Trophoblast cell (in vitro differentiated cells and primary cell): ENCODE results near the gene CRLF3.
"Not testable (repeated sequence)": the region's sequence is repeated elsewhere in the genome, so short reads cannot be mapped to it uniquely, and the experiment has no call there.

ENCODE experiments used
- DNase-seq, 2 donors: peaks; one replicate each; pipeline ENCODE4 v3.0.0-alpha.2; 2016
- H2AFZ ChIP-seq: 2 replicates; pipeline ENCODE4 v1.6.1; 2013; ENCODE audit warnings: low read length, moderate library complexity, mild to moderate bottlenecking; ENCODE audit not compliant: insufficient read depth, poor library complexity
- H2AK5ac ChIP-seq: 2 replicates; pipeline ENCODE4 v1.6.1; 2013; ENCODE audit warnings: mild to moderate bottlenecking, low read length
- H2BK120ac ChIP-seq: 2 replicates; pipeline ENCODE4 v1.6.1; 2013; ENCODE audit warnings: low read length, mild to moderate bottlenecking, moderate library complexity; ENCODE audit not compliant: insufficient read depth, poor library complexity
- H2BK12ac ChIP-seq: 2 replicates; pipeline ENCODE4 v1.6.1; 2013; ENCODE audit warnings: mild to moderate bottlenecking, low read length, moderate library complexity
- H2BK5ac ChIP-seq: 2 replicates; pipeline ENCODE4 v1.6.1; 2013; ENCODE audit warnings: low read length, low read depth, moderate library complexity, mild to moderate bottlenecking; ENCODE audit not compliant: poor library complexity
- H3K14ac ChIP-seq: 2 replicates; pipeline ENCODE4 v1.6.1; 2013; ENCODE audit warnings: mild to moderate bottlenecking, low read length
- H3K18ac ChIP-seq: 2 replicates; pipeline ENCODE4 v1.6.1; 2013; ENCODE audit warnings: mild to moderate bottlenecking, low read length
- H3K23ac ChIP-seq: 2 replicates; pipeline ENCODE4 v1.6.1; 2013; ENCODE audit warnings: low read length
- H3K27ac ChIP-seq: 2 replicates; pipeline ENCODE4 v1.5.1; 2013; ENCODE audit warnings: low read depth, mild to moderate bottlenecking, inconsistent platforms, low read length, moderate library complexity
- H3K27me3 ChIP-seq: 2 replicates; pipeline ENCODE4 v1.6.1; 2013; ENCODE audit warnings: inconsistent platforms, mild to moderate bottlenecking, low read length, moderate library complexity; ENCODE audit not compliant: insufficient read depth
- H3K36me3 ChIP-seq, 2 experiments: 1 replicate in 1 of 2; 2 replicates in 1 of 2; pipeline ENCODE4 v1.6.1; 2013; ENCODE audit warnings: low read length in 2 of 2, mild to moderate bottlenecking in 2 of 2, moderate library complexity in 1 of 2; ENCODE audit not compliant: insufficient read depth in 2 of 2, control insufficient read depth in 1 of 2
- H3K4ac ChIP-seq: 2 replicates; pipeline ENCODE4 v1.6.1; 2013; ENCODE audit warnings: low read depth, mild to moderate bottlenecking, low read length, moderate library complexity
- H3K4me1 ChIP-seq, 2 experiments: 1 replicate in 1 of 2; 2 replicates in 1 of 2; pipeline ENCODE4 v1.6.1; 2013; ENCODE audit warnings: low read length in 2 of 2, mild to moderate bottlenecking in 2 of 2, moderate library complexity in 1 of 2; ENCODE audit not compliant: insufficient read depth in 2 of 2, control insufficient read depth in 1 of 2
- H3K4me2 ChIP-seq: 2 replicates; pipeline ENCODE4 v1.6.1; 2013; ENCODE audit warnings: inconsistent platforms, mild to moderate bottlenecking, low read length, moderate library complexity
- H3K4me3 ChIP-seq: 2 replicates; pipeline ENCODE4 v1.5.1; 2013; ENCODE audit warnings: mild to moderate bottlenecking, low read depth, low read length, inconsistent platforms
- H3K79me1 ChIP-seq: one replicate; pipeline ENCODE4 v1.6.1; 2013; ENCODE audit warnings: low read length
- H3K79me2 ChIP-seq: 2 replicates; pipeline ENCODE4 v1.6.1; 2013; ENCODE audit warnings: low read length, mild to moderate bottlenecking; ENCODE audit not compliant: control insufficient read depth, insufficient read depth, poor library complexity
- H3K9ac ChIP-seq: 2 replicates; pipeline ENCODE4 v1.6.1; 2013; ENCODE audit warnings: mild to moderate bottlenecking, low read length
- H3K9me3 ChIP-seq: 2 replicates; pipeline ENCODE4 v1.6.1; 2013; ENCODE audit warnings: low read depth, mild to moderate bottlenecking, control low read depth, inconsistent platforms, low read length; ENCODE audit not compliant: insufficient read depth
- H4K12ac ChIP-seq: 2 replicates; pipeline ENCODE4 v1.6.1; 2013; ENCODE audit warnings: low read depth, mild to moderate bottlenecking, low read length, moderate library complexity
- H4K8ac ChIP-seq: 2 replicates; pipeline ENCODE4 v1.6.1; 2013; ENCODE audit warnings: low read depth, mild to moderate bottlenecking, low read length, moderate library complexity
- H4K91ac ChIP-seq: one replicate; pipeline ENCODE4 v1.6.1; 2013; ENCODE audit warnings: low read depth, mild to moderate bottlenecking, low read length, moderate library complexity
- WGBS: extraction: QIAGEN DNeasy Blood & Tissue Kit; methylation state at CpG from one replicate; pipeline ENCODE4 v1.1.7; 2013; ENCODE audit warnings: missing lambda C conversion rate; ENCODE audit not compliant: insufficient read length, insufficient coverage; ENCODE audit errors: extremely low coverage; 5-methylcytosine and 5-hydroxymethylcytosine counted together

Gene CRLF3

GRCh38 chr17:30821871-30822723 lies 2.4 kb downstream of the CRLF3 start:
- Histone ChIP-seq H3K4me2 (no peak overlapping the region), H2AFZ (no peak overlapping the region), H3K27me3 (no peaks in the 10 kb centered on the region), H3K9me3 (no peaks in the 10 kb centered on the region), H4K12ac (no peak overlapping the region), H2AK5ac (no peak overlapping the region), H3K79me1 (peaks cover 11% of the 10 kb centered on the region), H3K23ac (no peak overlapping the region), H2BK12ac (no peak overlapping the region), H4K8ac (no peak overlapping the region), H3K14ac (no peak overlapping the region), H3K4ac (peak overlapping the region; percentile 83), H3K9ac (no peak overlapping the region), H3K4me3 (no peak overlapping the region), H3K36me3 (no peaks in the 10 kb centered on the region), H3K18ac (no peak overlapping the region), H2BK120ac (no peak overlapping the region), H4K91ac (no peak overlapping the region), H3K4me1 (peaks cover 3 to 6% of the 10 kb centered on the region in 2 experiments), H3K79me2 (peaks cover 12% of the 10 kb centered on the region), H2BK5ac (no peak overlapping the region), H3K27ac (no peak overlapping the region)
- WGBS = no CpG with 5 or more reads among the region's 9 CpGs
- no peak for DNase-seq

- Histone ChIP-seq H3K79me1 (peaks cover 11% of the 10 kb centered on the region), H2AK5ac (no peak overlapping the region), H2BK12ac (no peak overlapping the region), H2BK120ac (no peak overlapping the region), H3K4me1 (peaks cover 3 to 6% of the 10 kb centered on the region in 2 experiments), H3K27ac (no peak overlapping the region), H3K14ac (no peak overlapping the region), H3K36me3 (no peaks in the 10 kb centered on the region), H2BK5ac (no peak overlapping the region), H4K91ac (no peak overlapping the region), H3K4me3 (no peak overlapping the region), H4K12ac (no peak overlapping the region), H3K18ac (no peak overlapping the region), H3K4ac (peak overlapping the region; percentile 1), H4K8ac (no peak overlapping the region), H3K27me3 (no peaks in the 10 kb centered on the region), H2AFZ (no peak overlapping the region), H3K9ac (no peak overlapping the region), H3K9me3 (no peaks in the 10 kb centered on the region), H3K79me2 (peaks cover 14% of the 10 kb centered on the region), H3K4me2 (no peak overlapping the region), H3K23ac (no peak overlapping the region)
- DNase-seq = peak in 1 of 2 donors; percentile 39
- no CpG with 5 or more reads among the region's 8 CpGs for WGBS
Measured at GRCh38 chr17:30819971-30820705, 4.4 kb downstream of the CRLF3 start.

GRCh38 chr17:30816165-30816564 lies 8.3 kb downstream of the CRLF3 start:
- H3K79me1 ChIP-seq = peaks cover 2% of the 10 kb centered on the region
- peaks cover 2 to 5% of the 10 kb centered on the region in 2 experiments for H3K4me1 ChIP-seq
- no peak overlapping the region for H3K4ac ChIP-seq
- H4K91ac ChIP-seq = no peak overlapping the region
- H3K4me3 ChIP-seq = no peak overlapping the region
- H3K14ac ChIP-seq = no peak overlapping the region
- DNase-seq = no peak
- H3K23ac ChIP-seq = no peak overlapping the region
- H4K8ac ChIP-seq = no peak overlapping the region
- no peak overlapping the region for H4K12ac ChIP-seq
- no peaks in the 10 kb centered on the region for H3K9me3 ChIP-seq
- H3K18ac ChIP-seq = no peak overlapping the region
- no peak overlapping the region for H3K4me2 ChIP-seq
- H2AFZ ChIP-seq = no peak overlapping the region
- H3K9ac ChIP-seq = no peak overlapping the region
- no peak overlapping the region for H2BK12ac ChIP-seq
- WGBS = no CpG with 5 or more reads among the region's 7 CpGs
- no peaks in the 10 kb centered on the region for H3K27me3 ChIP-seq
- peaks cover 6% of the 10 kb centered on the region for H3K79me2 ChIP-seq
- H2BK5ac ChIP-seq = no peak overlapping the region
- no peak overlapping the region for H2AK5ac ChIP-seq
- no peak overlapping the region for H2BK120ac ChIP-seq
- no peak overlapping the region for H3K27ac ChIP-seq
- no peaks in the 10 kb centered on the region for H3K36me3 ChIP-seq

GRCh38 chr17:30814860-30815259 lies 9.6 kb downstream of the CRLF3 start:
- not testable (repeated sequence) for H3K18ac ChIP-seq, H3K27me3 ChIP-seq, H3K79me2 ChIP-seq, H3K36me3 ChIP-seq, H3K4me3 ChIP-seq, H3K4me1 ChIP-seq, H3K9ac ChIP-seq, H3K4me2 ChIP-seq, H2BK120ac ChIP-seq, H2AK5ac ChIP-seq, H3K23ac ChIP-seq, H3K14ac ChIP-seq, H3K4ac ChIP-seq, H3K27ac ChIP-seq, H4K12ac ChIP-seq, H4K91ac ChIP-seq, H2AFZ ChIP-seq, H3K9me3 ChIP-seq, H3K79me1 ChIP-seq, H4K8ac ChIP-seq, H2BK12ac ChIP-seq
- H2BK5ac ChIP-seq = peak overlapping the region; percentile 48
- WGBS = 100% methylated on average over 2 of the region's 9 CpGs
- DNase-seq = peak; percentile 86 to 87
